ENCODE measurements around the gene IGSF21. TPM values are rescaled to one million over a fixed set of nuclear protein-coding genes. Genes with fewer than 3 reads are reported as not detected.

The IGSF21 gene
- polyA plus RNA-seq, 1 donor (not counting 4 experiments of a cell fraction or from before 2014, with no cell fraction given) = not detected

DNA sequence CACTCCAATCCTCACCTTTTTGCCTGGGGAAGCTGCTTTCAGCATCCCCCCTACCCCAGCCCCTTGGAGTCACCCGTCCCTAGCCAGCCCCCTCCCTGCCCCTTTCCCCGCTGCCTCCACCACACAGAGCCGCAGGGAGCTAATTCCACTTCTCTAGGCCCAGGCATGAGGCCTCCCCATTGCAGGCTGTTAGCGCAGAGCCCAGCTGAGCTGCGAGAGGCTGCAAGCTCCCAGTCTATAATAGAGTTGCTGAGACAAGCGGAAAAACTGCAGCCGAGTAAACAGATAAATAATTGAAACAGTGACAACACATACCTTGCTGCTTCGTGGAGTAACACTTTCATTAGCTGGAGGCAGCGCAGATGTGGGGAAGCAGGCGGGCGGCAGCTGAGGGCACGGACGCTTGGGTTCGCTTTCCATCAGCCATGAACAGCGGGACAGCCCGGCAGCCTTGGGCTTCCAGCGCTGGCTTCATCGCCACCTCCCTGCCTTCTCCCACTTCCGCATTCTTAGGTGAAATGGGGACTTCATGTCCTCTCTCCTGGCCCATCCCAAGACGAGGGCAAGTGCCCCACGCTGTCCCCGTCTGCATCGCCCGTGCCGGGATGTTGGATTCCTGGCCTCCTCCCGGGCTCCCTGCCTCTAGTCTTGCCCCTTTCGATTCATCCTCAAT is 183.3 kb downstream of the IGSF21 start:
- Histone ChIP-seq H4K20me1 (ENCODE audit: control insufficient read depth, extremely low read depth, insufficient read depth, low read length) (no peaks in the 10 kb centered on the region), H3K36me3 (ENCODE audit: control insufficient read depth in 2 of 2, extremely low read depth in 1 of 2, insufficient read depth in 2 of 2, low read length in 2 of 2) (no peaks in the 10 kb centered on the region), H3K9me1 (ENCODE audit: control insufficient read depth, extremely low read depth, insufficient read depth, low read length) (no peaks in the 10 kb centered on the region), H2AFZ (ENCODE audit: control insufficient read depth, low read length) (no peak overlapping the region), H3K27me3 (ENCODE audit: control insufficient read depth, extremely low read depth, insufficient read depth, low read length) (no peaks in the 10 kb centered on the region), H3K9me3 (ENCODE audit: control insufficient read depth, low read depth, low read length) (no peaks in the 10 kb centered on the region), H3K27ac (ENCODE audit: control insufficient read depth, insufficient read depth, low read length) (no peak overlapping the region), H3K4me2 (ENCODE audit: control insufficient read depth, extremely low read depth, insufficient read depth, low read depth, low read length) (no peak overlapping the region), H3K4me1 (ENCODE audit: control insufficient read depth, extremely low read depth, insufficient read depth, low read length) (no peaks in the 10 kb centered on the region), H3K79me2 (ENCODE audit: control insufficient read depth, insufficient read depth, low read length) (no peaks in the 10 kb centered on the region), H3K4me3 (ENCODE audit: control insufficient read depth in 2 of 3, extremely low read depth in 1 of 3, insufficient read depth in 2 of 3, low read depth in 1 of 3, low read length in 3 of 3) (no peak overlapping the region), H3K9ac (ENCODE audit: control insufficient read depth, extremely low read depth, insufficient read depth, low read length) (no peak overlapping the region)
- no peak for DNase-seq (ENCODE audit: low read depth, low spot score)
- dilution Hi-C loops (cut with MboI; ENCODE audit: extremely low pct_ligation_motif_present, low sequenced_read_pairs) = no loop called here
- FAIRE-seq = no peak
- TF ChIP-seq, protein P1, sequence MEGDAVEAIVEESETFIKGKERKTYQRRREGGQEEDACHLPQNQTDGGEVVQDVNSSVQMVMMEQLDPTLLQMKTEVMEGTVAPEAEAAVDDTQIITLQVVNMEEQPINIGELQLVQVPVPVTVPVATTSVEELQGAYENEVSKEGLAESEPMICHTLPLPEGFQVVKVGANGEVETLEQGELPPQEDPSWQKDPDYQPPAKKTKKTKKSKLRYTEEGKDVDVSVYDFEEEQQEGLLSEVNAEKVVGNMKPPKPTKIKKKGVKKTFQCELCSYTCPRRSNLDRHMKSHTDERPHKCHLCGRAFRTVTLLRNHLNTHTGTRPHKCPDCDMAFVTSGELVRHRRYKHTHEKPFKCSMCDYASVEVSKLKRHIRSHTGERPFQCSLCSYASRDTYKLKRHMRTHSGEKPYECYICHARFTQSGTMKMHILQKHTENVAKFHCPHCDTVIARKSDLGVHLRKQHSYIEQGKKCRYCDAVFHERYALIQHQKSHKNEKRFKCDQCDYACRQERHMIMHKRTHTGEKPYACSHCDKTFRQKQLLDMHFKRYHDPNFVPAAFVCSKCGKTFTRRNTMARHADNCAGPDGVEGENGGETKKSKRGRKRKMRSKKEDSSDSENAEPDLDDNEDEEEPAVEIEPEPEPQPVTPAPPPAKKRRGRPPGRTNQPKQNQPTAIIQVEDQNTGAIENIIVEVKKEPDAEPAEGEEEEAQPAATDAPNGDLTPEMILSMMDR (optimal IDR thresholded peaks at IDR 0.05 in 1 of 3, IDR thresholded peaks at IDR 0.05 in 1 of 3, conservative IDR thresholded peaks at IDR 0.05 in 1 of 3; ENCODE audit: extremely low read depth in 1 of 3, insufficient read depth in 2 of 3, low read length in 3 of 3) = no peak
- TF ChIP-seq EZH2 (IDR thresholded peaks at IDR 0.05; ENCODE audit: low read length) = no peak

DNA sequence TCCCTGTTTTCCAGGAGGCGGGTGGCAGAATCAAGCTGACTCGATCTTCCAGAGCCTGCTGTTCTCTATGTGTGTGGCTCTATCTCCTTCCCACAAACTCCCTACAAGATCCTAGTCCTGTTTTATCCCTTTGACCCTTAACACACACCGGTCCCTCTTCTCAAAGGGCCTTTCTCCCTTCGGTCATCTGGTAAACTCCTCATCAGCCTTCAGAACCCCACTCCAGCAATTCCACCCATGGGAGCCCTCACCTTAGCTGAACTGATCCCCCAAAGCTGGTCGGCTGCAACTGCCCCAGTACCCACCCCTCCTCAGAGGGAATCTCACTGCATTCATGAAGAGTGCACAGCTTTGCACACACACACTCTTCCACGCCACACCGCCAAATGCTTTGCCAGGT is 184.9 kb downstream of the IGSF21 start:
- DNase-seq (ENCODE audit: low read depth, low spot score) (no peak), FAIRE-seq (no peak)
- H2AFZ ChIP-seq (ENCODE audit: control insufficient read depth, low read length) = no peak overlapping the region
- dilution Hi-C loops (cut with MboI; ENCODE audit: extremely low pct_ligation_motif_present, low sequenced_read_pairs) = no loop called here
- no peak overlapping the region for H3K4me3 ChIP-seq (ENCODE audit: control insufficient read depth in 2 of 3, extremely low read depth in 1 of 3, insufficient read depth in 2 of 3, low read depth in 1 of 3, low read length in 3 of 3)
- H3K9ac ChIP-seq (ENCODE audit: control insufficient read depth, extremely low read depth, insufficient read depth, low read length) = no peak overlapping the region
- H3K79me2 ChIP-seq (ENCODE audit: control insufficient read depth, insufficient read depth, low read length) = no peaks in the 10 kb centered on the region
- H4K20me1 ChIP-seq (ENCODE audit: control insufficient read depth, extremely low read depth, insufficient read depth, low read length) = no peaks in the 10 kb centered on the region
- no peak overlapping the region for H3K4me2 ChIP-seq (ENCODE audit: control insufficient read depth, extremely low read depth, insufficient read depth, low read depth, low read length)
- H3K27ac ChIP-seq (ENCODE audit: control insufficient read depth, insufficient read depth, low read length) = no peak overlapping the region
- no peaks in the 10 kb centered on the region for H3K36me3 ChIP-seq (ENCODE audit: control insufficient read depth in 2 of 2, extremely low read depth in 1 of 2, insufficient read depth in 2 of 2, low read length in 2 of 2)
- H3K9me3 ChIP-seq (ENCODE audit: control insufficient read depth, low read depth, low read length) = no peaks in the 10 kb centered on the region
- TF ChIP-seq EZH2 (IDR thresholded peaks at IDR 0.05; ENCODE audit: low read length) = no peak
- TF ChIP-seq, protein P1 (optimal IDR thresholded peaks at IDR 0.05 in 1 of 3, IDR thresholded peaks at IDR 0.05 in 1 of 3, conservative IDR thresholded peaks at IDR 0.05 in 1 of 3; ENCODE audit: extremely low read depth in 1 of 3, insufficient read depth in 2 of 3, low read length in 3 of 3) = no peak
- no peaks in the 10 kb centered on the region for H3K27me3 ChIP-seq (ENCODE audit: control insufficient read depth, extremely low read depth, insufficient read depth, low read length)
- H3K9me1 ChIP-seq (ENCODE audit: control insufficient read depth, extremely low read depth, insufficient read depth, low read length) = no peaks in the 10 kb centered on the region
- H3K4me1 ChIP-seq (ENCODE audit: control insufficient read depth, extremely low read depth, insufficient read depth, low read length) = no peaks in the 10 kb centered on the region

Data from keratinocyte (primary cell).